Liver (tissue), 9 donors: ENCODE data around the gene NDUFS6. TPM values are rescaled to one million over a fixed set of nuclear protein-coding genes. Genes with fewer than 3 reads are reported as not detected.

Experiments used
- DNase-seq: peaks from one replicate; pipeline ENCODE4 v3.0.0-alpha.2; 2017; ENCODE audit warnings: low spot score
- H3K27ac ChIP-seq, 2 donors: one replicate each; pipeline ENCODE4 v1.7.0; 2013; ENCODE audit warnings: inconsistent platforms in 2 of 2, low read length in 2 of 2, control low read depth in 1 of 2, low read depth in 1 of 2, mild to moderate bottlenecking in 1 of 2
- H3K27me3 ChIP-seq, 4 donors: one replicate each; pipeline versions ENCODE4 v1.6.1 to v1.7.0; 2013; ENCODE audit warnings: low read length in 3 of 4, inconsistent platforms in 1 of 4, mild to moderate bottlenecking in 1 of 4, moderate library complexity in 1 of 4; ENCODE audit not compliant: control insufficient read depth in 4 of 4, insufficient read depth in 4 of 4
- H3K36me3 ChIP-seq, 4 donors: one replicate each; pipeline versions ENCODE4 v1.6.1 to v1.7.0; 2013; ENCODE audit warnings: low read length in 3 of 4, mild to moderate bottlenecking in 3 of 4, low read depth in 1 of 4, moderate library complexity in 1 of 4; ENCODE audit not compliant: control insufficient read depth in 4 of 4, insufficient read depth in 3 of 4
- H3K4me1 ChIP-seq, 4 donors: one replicate each; pipeline versions ENCODE4 v1.6.1 to v1.7.0; 2013; ENCODE audit warnings: low read length in 3 of 4, mild to moderate bottlenecking in 3 of 4, moderate library complexity in 1 of 4; ENCODE audit not compliant: control insufficient read depth in 4 of 4, insufficient read depth in 4 of 4
- H3K4me3 ChIP-seq, 3 donors: one replicate each; pipeline versions ENCODE4 v1.6.1 to v1.7.0; 2013; ENCODE audit warnings: low read length in 3 of 3, control low read depth in 1 of 3, low read depth in 1 of 3, mild to moderate bottlenecking in 1 of 3
- H3K9ac ChIP-seq, 2 donors: one replicate each; pipeline ENCODE4 v1.7.0; 2013; ENCODE audit warnings: low read length in 2 of 2, mild to moderate bottlenecking in 2 of 2, moderate library complexity in 2 of 2, control low read depth in 1 of 2, low read depth in 1 of 2
- H3K9me3 ChIP-seq, 4 donors: one replicate each; pipeline versions ENCODE4 v1.6.1 to v1.7.0; 2013; ENCODE audit warnings: low read length in 3 of 4; ENCODE audit not compliant: control insufficient read depth in 4 of 4
- ATF3 ChIP-seq: IDR thresholded peaks from 2 replicates; pipeline ENCODE4 v1.6.1; 2016; ENCODE audit warnings: antibody characterized with exemption
- CTCF ChIP-seq: fragments of 150-350 bp; IDR thresholded peaks from 2 replicates; pipeline ENCODE4 v1.5.1; 2017; ENCODE audit warnings: improper control_type of control experiment, low read depth, low read length; ENCODE audit not compliant: missing input control
- EGR1 ChIP-seq, 2 donors: IDR thresholded peaks; 2 replicates each; pipeline ENCODE4 v1.6.1; 2016 to 2018; ENCODE audit warnings: antibody characterized with exemption in 2 of 2, low read depth in 2 of 2
- FOXA1 ChIP-seq: IDR thresholded peaks from 2 replicates; pipeline ENCODE4 v1.6.1; 2016; ENCODE audit warnings: antibody characterized with exemption
- FOXA2 ChIP-seq: IDR thresholded peaks from 2 replicates; pipeline ENCODE4 v1.6.1; 2016; ENCODE audit warnings: antibody characterized with exemption
- GABPA ChIP-seq, 2 donors: IDR thresholded peaks in 1 of 2; conservative IDR thresholded peaks in 1 of 2; 2 replicates each; pipeline ENCODE4 v1.6.1; 2016; ENCODE audit warnings: antibody characterized with exemption in 2 of 2, mild to moderate bottlenecking in 1 of 2, moderate library complexity in 1 of 2
- HNF4A ChIP-seq, 2 donors: conservative IDR thresholded peaks; 2 replicates each; pipeline ENCODE4 v1.6.1; 2016; ENCODE audit warnings: antibody characterized with exemption in 2 of 2, mild to moderate bottlenecking in 2 of 2
- HNF4G ChIP-seq: IDR thresholded peaks from 2 replicates; pipeline ENCODE4 v1.6.1; 2016; ENCODE audit warnings: antibody characterized with exemption
- NR2F2 ChIP-seq: IDR thresholded peaks from 2 replicates; pipeline ENCODE4 v1.6.1; 2016; ENCODE audit warnings: antibody characterized with exemption
- RAD21 ChIP-seq, 2 donors: IDR thresholded peaks; 2 replicates each; pipeline ENCODE4 v1.6.1; 2016; ENCODE audit warnings: antibody characterized with exemption in 2 of 2, mild to moderate bottlenecking in 2 of 2
- REST ChIP-seq: IDR thresholded peaks from 2 replicates; pipeline ENCODE4 v1.6.1; 2016; ENCODE audit warnings: antibody characterized with exemption, mild to moderate bottlenecking
- RXRA ChIP-seq, 2 donors: IDR thresholded peaks; 2 replicates each; pipeline ENCODE4 v1.6.1; 2017 to 2018; ENCODE audit warnings: antibody characterized with exemption in 2 of 2, mild to moderate bottlenecking in 1 of 2
- SP1 ChIP-seq: IDR thresholded peaks from 2 replicates; pipeline ENCODE4 v1.6.1; 2018; ENCODE audit warnings: antibody characterized with exemption, mild to moderate bottlenecking
- TAF1 ChIP-seq: conservative IDR thresholded peaks from 2 replicates; pipeline ENCODE4 v1.6.1; 2016; ENCODE audit warnings: antibody characterized with exemption, mild to moderate bottlenecking
- YY1 ChIP-seq: IDR thresholded peaks from 2 replicates; pipeline ENCODE4 v1.6.1; 2016; ENCODE audit warnings: antibody characterized with exemption, mild to moderate bottlenecking
- ZBTB33 ChIP-seq: IDR thresholded peaks from 2 replicates; pipeline ENCODE4 v1.6.1; 2016; ENCODE audit warnings: antibody characterized with exemption
- WGBS: extraction: QIAGEN DNeasy Blood & Tissue Kit; methylation state at CpG from one replicate; pipeline ENCODE4 v1.1.7; 2013; 5-methylcytosine and 5-hydroxymethylcytosine counted together
- polyA plus RNA-seq, 2 donors: library from polyadenylated mRNA; stranded (reverse) in 1 of 2; unstranded in 1 of 2; fragments of 200-250 nt in 1 of 2; fragments of >200 nt in 1 of 2; fragmentation: Nextera tagmentation in 1 of 2; extraction: Ambion mirVana in 1 of 2; gene quantifications; one replicate each; pipeline versions ENCODE4 v1.2.1 to v1.2.3, GENCODE V29; 2013 to 2015
- total RNA-seq, 2 donors: library from RNA; depleted of rRNA; stranded (reverse); fragments of >200 nt; gene quantifications; one replicate each; pipeline ENCODE4 v1.2.3, GENCODE V29; 2014
- donor health status: healthy.
- donor health status: healthy.
- donor health status: healthy.
- donor health status: healthy.
- donor health status: healthy.

NDUFS6 gene
- total and polyA plus RNA-seq, 4 donors = 18.7 to 82.5 (median 47.3) TPM

GRCh38 chr5:1824109-1824821, 23.1 kb downstream of the NDUFS6 start:
- no peak for DNase-seq
- WGBS = 92% methylated on average over 25 of the region's 25 CpGs
- no peaks in the 10 kb centered on the region for H3K4me1 ChIP-seq
- H3K4me3 ChIP-seq = no peak overlapping the region
- no peaks in the 10 kb centered on the region for H3K27me3 ChIP-seq
- H3K9me3 ChIP-seq = no peaks in the 10 kb centered on the region
- H3K9ac ChIP-seq = no peak overlapping the region
- peaks cover 5 to 24% (median 14%) of the 10 kb centered on the region in 4 donors for H3K36me3 ChIP-seq
- no peak overlapping the region for H3K27ac ChIP-seq
- TF ChIP-seq HNF4A (conservative IDR thresholded peaks at IDR 0.05) = no peak
- no peak for TF ChIP-seq SP1
- TF ChIP-seq ATF3 = no peak
- no peak for TF ChIP-seq YY1
- no peak for TF ChIP-seq EGR1 (IDR thresholded peaks at IDR 0.05; ENCODE audit: low read depth in 2 of 2)
- TF ChIP-seq ZBTB33 = no peak
- no peak for TF ChIP-seq HNF4G
- no peak for TF ChIP-seq GABPA (IDR thresholded peaks at IDR 0.05 in 1 of 2, conservative IDR thresholded peaks at IDR 0.05 in 1 of 2)
- TF ChIP-seq CTCF = no peak
- TF ChIP-seq RXRA (IDR thresholded peaks at IDR 0.05) = no peak
- no peak for TF ChIP-seq TAF1
- TF ChIP-seq RAD21 (IDR thresholded peaks at IDR 0.05) = no peak
- no peak for TF ChIP-seq NR2F2
- no peak for TF ChIP-seq FOXA1
- TF ChIP-seq REST = no peak
- no peak for TF ChIP-seq FOXA2
